ENCODE results near the gene SOHLH1.

The SOHLH1 gene

DNA sequence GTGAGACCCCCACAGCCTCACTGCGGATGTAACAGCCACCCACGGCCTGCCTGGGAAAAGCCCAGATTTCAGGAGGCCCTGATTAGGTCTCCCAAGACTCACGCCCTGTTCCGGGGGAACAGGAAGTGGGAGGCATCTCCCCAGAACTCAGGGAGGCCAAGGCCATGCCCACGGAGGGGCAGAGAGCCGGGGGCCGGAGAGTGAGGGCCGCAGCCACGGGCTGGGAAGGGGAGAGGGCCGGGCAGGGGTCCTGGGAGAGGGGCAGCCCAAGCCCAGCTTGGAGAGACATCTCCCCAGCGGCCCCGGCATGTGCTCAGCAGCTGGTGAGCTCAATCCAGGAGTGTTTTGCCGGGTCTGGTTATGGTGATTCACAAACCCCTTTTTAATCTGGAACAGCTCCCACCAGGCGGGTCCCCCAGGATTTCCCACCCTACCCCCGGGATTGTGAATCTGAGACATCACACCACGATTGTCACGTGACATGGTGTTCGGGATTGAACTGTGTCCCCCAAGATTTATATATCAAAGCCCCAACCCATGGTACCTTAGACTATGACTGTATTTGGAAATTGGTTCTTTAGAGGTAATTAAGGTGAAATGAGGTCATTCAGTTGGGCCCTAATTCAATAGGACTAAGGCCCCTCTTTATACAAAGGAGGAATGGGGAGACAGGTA lies 29.3 kb upstream of the SOHLH1 start:
- no peak for DNase-seq

DNA sequence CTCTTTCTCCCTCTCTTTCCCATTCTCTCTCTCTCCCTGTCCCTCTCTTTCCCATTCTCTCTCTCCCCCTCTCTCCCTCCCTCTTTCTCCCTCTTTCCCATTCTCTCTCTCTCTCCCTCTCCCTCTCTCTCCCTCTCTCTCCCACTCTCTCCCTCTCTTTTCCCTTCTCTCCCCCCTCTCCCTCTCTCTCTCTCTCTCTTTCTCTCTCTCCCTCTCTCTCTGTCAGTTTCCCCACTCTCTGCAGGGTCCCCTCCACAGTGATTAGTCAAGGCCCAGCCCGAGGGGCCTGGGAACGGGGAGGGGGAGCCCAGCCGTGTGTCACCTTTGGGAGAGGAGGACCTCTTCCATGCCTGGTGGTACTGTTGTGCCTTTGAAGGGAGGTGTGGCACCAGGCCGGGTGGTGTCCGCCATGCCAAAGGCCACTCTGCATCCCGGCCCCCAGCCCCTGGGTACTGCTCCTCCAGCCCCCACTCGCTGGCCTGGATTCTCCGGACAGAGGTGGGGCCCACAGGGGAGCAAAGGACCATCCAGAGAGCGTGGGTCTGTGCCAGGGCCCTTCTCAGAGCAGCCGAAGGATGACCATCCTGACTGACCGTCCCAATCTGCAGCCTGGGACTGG lies 28.1 kb upstream of the SOHLH1 start:
- DNase-seq: no peak

DNA sequence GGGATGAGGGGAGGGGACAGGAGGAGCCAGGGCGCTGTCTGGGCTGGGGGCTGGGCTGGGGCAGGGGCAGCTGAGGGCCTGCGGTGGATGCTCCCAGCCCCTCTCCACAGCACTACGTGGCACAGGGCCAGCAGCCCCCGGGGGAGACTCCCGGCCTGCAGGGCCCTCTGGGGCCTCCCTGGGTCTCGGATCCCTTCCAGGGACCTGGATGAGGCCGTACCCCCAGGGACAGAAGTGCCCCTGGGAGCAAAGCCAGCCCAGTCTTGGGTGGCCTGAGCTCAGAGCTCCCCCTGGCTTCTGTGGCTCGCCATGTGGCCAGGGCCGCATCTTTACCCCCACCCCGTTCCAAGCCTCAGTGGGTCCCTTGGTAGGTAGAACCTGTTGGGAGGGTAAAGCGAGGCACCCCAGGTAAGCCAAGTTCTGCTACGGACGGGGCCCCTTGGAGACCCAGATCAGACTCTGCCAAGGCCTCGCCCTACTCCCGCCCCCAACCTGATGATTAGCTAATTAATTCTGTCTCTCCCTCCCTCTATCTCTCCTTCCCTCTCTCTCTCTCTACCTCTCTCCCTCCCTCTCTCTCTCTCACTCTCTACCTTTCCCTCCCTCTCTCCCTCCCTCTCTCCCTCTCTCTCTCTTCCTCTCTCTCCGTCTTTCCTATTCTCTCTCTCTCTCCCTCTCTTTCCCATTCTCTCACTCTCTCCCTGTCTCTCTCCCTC lies 27.0 kb upstream of the SOHLH1 start:
- DNase-seq: no peak

DNA sequence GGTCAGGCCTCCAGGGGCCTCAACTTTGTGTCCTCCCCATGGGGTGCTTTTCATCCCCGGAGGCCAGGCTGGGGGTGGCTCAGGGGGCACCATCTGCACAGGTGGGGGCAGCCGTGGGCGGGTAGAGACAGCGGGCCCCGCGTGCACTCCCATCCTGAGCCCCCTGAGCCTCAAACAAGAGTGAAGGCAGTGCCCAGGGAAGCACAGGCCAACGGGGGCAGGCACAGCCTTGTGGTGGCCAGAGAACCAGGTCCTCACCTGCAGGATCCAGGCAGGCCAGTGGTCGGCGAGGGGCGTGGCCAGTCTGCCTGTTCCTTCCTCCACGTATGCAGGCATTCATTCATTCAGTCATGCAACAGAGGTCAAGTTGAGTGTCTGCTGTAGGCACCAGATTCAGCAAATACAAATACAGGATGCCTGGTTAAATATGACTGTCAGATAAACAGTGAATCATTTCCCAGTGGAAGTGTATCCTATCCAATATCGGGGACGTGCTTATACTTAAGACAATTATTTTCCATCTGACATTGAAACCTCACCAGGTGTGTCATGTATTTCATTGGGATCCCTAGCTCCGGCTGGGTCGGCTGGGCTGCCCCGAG lies 25.0 kb upstream of the SOHLH1 start:
- DNase-seq: no peak

DNA sequence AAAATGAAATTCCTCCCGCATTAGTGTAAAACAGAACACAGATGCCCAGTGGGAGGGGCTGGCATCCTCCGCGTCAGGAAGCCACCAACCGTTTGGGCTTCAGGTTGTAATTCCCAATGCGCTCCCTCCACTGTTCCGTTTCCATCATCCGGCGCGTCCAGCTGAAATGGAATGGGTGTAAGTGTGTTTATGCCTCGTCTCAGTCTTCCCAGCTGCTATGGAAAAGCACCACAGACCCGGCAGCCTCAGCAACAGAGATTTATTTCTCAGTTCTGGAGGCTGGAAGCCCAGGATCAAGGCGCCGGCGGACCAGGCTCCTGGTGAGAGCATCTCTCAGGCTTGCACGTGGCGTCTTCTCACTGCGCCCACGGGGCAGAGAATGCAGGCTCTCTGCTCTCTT lies 23.1 kb upstream of the SOHLH1 start:
- no peak for DNase-seq

DNA sequence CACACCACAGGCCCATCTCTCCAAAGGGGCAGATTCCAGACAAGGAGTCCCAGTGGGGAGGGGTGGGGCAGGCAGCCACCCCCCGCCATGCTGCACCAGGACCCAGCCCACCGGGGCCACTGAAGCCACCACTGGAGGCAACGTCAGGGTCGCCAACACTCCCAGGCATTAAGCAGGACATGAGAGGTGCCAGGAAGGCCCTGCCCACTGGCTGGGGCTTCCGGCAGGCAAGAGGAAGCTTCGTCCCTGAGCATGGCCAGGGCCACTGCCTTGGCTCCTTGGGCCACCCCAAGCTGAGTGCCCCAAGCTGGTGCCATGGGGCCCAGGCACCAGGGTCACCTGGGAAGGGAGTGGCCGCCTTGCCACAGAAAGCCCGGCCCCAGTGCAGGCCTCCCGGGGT lies 20.2 kb upstream of the SOHLH1 start:
- DNase-seq: no peak

DNA sequence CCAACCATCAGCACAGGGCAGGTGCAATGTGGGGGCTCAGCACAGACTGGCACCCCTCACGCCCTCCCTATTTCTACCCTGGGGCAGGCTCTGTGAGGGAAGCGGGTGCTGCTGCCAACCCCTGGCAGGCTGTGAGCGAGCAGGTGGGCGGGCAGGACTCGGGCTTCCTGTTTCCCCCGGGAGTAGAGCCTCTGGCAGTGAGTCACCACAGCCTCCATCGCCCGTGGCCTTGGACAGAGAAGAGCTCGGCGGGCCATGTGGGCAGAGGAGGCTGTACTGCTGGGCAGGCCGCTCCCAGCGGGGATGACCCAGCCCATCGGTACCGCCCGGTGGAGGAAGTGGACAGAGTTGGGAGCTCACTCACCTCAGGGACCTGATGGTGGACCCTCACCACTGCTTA lies 19.3 kb upstream of the SOHLH1 start:
- no peak for DNase-seq

DNA sequence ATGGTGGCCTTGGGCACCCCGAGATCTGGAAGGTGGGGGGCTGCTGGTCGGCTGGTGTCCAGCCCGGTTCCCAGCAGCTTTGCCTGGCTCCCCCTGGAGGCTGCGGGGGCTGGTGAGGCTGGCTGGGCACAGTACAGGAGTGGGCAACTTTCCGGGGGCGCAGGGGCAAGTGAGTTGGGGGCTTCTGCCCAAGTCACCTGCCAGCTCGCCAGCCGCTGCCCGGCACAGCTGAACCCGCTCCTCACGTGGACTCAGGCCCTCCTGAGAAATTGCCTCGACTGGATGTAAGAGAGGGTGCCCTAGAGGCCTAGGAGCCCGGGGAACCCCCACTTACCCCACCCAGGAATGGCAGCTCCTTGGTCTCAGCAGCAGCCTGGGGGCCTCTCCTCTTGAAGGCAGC lies 18.1 kb upstream of the SOHLH1 start:
- DNase-seq: no peak

DNA sequence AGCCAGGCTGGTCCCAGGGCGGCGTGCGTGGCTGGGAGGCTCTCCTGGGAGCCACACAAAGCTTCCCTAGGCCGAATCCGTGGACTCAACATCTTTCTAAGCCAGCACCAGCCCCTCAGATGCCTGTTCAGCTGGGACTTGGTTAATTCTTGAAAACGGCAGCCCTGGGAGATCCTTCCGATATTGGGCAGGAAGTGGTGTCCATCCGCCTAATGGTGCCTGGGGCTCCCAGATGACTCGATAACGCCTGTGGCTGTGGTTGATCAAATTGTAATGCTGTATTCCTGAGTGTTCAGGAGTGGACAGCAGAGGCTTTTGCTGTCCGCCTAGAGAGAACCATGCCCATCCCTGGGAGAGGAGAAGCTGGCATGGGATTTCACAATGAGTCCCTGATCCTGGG lies 16.8 kb upstream of the SOHLH1 start:
- no peak for DNase-seq

DNA sequence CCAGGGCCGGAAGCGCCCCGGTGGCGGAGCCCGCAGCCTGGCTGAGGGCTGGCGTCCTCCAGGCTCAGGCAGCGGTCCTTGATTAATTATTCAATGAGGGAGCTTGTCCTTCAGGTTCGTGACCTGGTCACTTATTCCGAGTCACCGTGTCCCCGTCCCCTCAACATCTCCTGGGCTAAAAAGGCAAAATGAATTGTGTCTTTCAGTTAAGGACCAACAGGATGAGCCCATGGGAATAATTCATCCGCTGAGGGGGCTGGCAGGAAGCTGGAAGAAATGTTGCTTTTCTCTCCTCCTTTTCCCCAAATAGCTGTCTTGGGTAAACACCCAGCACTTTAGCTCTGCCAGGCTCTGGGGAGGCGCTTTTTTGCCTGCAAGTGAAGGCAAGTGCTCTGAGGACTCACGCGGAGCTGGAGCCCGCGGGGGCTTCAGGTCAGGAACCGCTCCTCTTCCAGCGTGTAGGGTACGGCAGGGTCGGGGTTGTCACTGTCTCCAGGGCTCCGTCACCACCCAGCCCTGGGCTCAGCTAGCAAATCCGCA lies 15.8 kb upstream of the SOHLH1 start:
- DNase-seq: no peak

DNA sequence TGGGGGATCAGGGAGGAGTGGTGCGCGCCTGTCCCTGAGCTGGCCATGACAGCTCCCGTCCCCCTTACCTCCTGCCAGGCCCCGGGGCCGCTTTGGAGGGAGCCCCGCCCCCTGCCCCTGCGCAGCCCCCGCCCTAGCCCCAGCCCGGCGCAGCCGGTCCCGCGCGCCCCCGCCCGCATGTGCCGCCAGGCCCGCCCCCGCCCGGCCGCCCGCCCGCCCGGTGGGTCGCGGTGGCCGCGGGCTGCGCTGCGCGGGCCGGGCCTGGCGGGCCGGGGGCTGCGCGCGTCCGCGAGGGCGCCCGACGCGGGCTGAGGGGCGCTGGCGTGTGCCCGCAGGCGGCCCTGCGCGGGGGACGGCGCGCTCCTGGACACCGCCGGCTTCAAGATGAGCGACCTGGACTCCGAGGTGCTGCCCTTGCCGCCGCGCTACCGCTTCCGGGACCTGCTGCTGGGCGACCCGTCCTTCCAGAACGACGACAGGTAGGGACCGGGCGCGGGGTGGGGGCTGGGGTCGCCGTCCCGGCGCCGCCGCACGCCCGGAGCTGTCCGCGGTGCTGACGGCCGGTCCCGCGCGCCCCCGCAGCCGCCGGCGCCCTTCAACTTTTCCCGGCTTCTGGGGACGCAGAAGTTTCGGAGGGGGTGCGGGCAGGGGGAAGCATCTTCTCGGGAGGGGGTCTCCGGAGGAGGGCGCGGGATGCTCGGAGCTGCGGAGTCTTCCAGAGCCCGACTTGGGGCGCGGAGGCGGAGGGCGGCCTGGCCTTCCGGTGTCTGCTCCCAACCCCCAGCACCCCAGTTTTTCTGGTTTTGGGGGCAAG lies 15.2 kb upstream of the SOHLH1 start:
- DNase-seq: no peak

DNA sequence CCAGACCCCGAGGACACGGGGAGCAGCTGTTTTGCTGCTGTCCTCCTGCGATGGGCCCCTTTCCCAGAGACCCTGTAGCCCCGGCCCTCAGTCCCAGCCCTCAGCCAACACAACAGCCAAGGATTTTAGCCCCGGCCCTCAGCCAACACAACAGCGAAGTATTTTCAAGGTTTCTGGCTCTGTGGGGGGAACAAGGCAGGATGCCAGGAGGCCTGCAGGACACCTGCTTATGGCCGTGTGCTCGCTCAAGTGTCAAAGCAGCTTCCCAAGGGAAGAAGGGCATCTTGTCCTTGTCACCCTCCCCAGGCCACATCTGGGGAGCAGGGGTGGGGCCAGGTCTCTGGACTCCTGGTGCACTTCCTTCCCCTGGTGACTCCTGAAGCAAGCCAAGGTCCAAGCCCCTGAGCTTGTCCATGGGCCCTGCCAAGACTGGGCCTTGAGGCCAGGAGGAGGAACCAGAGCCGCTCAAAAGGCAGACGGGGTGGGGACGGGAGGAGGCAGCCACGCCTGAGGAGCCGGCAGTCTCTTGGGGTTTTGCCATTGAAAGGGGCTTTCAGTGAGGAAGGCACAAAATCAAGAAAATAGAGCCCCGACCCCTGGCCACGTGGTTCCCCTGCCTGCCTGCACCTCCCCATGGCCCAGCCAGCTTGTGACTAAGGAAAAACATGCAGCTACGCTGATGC lies 13.5 kb upstream of the SOHLH1 start:
- DNase-seq: no peak

DNA sequence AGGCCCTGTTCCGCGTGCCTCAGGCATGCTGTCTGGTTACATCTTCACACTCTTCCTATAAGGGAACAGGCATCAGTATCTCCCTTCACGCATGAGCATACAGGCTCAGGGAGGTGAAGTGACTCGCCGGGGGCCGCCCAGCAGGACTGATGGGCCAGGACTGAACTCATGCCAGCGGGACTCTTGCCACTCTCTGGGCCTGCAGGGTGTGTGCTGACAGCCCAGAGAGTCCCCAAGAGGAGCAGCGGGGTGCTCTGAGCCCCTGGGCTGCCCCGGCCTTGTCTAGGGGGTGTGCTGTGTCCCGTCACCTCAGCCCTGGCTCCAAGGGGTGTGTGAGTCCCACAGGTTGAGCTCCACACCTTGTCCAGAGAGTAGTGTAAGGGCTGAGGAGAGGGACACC lies 12.6 kb upstream of the SOHLH1 start:
- DNase-seq: no peak

DNA sequence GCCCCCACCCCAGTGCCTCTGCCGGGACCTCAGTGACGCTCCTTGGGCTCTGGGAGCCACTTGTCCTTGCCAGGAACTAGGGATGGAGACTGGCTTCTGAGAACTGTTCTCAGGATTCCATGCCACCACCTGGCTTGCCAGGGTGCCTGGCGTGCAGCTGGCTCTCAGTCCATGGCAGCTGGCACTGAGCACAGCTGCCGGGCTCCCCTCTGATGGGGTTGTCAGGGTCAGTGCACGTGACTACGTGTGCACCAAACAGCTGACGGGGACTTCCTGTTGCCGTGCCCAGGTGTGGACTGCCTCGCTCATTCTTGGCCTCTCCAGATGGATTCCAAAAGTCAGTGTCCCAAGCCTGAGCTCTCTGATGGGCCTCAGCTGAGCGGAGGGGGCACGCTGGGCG lies 12.1 kb upstream of the SOHLH1 start:
- DNase-seq: no peak

DNA sequence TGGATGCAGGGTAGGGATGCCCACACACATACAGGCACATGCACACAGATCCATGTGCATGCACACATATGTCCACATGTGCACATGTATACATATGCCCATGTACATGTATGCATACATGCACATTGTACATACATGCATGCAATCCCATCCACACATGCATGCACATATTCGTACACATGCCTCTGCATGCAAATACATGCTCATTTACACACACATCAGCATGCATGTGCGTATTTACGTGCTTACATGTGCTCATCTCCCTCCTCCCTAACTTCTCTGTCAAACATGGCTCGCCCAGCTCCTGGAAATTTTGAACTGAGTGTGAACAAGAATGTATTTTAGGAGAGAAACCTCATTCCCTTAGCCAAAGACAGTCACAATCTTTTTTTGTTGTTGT lies 8.9 kb upstream of the SOHLH1 start:
- no peak for DNase-seq

DNA sequence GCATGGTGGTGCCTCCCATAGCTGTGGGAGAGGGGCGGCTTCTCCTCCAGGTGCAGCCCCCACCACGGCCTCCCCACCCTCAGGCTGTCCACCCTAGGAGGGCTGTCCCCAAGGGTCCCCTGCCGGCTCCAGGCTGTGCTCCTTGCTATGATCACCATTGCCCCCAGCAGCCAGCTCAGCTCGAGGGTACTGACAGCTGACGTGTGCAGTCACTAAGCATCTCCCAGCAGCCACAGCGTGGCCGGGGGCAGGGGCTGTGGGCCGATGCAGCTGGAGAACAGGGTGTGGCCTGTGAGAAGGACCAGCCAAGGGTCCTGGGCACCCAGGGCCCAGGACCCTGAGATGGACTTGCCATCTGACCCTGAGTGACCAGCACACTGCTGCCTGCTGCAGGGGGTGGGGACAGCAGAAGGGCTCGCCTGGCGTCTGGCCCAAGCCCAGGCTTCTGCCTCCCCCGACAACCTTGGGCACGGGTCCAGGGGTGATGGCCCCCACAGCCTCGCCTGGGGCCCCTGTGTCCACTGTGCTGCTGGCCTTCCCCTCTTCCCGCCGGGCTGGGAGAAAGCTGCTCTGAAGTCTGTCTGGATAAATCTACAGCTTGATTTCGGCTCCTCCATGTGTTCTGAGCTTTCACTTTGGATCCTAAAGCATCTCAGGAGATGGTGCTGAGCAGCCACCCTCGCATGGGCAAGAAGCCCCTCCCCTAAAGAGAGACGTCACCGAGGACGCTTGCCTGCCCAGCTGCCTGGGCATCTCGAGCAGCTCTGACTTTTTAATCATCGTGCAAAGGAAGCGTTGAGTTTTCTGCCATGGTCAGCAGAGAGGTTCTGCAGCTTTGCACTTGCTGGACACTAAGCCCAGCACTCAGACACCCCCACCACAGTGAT lies 8.2 kb upstream of the SOHLH1 start:
- DNase-seq: no peak

DNA sequence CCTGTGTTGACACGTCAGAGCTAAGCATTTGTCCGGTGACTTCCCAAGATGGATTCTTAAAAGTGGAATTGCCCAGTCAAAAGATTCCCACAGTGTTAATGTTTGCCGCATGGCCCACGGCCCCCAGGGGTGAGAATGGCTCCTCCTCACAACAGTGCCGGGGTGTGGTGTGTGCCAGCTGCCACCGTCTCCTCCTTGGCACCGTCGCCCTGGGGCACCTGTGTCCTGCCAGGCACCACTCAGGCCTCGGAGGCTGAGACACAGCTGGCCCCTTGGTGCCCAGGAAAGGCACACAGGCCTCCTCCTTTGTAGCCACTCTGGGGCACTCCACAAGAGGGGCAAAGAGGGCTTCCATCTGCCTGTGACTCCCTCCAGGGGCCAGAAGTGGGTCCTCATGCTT lies 7.0 kb upstream of the SOHLH1 start:
- DNase-seq: no peak

DNA sequence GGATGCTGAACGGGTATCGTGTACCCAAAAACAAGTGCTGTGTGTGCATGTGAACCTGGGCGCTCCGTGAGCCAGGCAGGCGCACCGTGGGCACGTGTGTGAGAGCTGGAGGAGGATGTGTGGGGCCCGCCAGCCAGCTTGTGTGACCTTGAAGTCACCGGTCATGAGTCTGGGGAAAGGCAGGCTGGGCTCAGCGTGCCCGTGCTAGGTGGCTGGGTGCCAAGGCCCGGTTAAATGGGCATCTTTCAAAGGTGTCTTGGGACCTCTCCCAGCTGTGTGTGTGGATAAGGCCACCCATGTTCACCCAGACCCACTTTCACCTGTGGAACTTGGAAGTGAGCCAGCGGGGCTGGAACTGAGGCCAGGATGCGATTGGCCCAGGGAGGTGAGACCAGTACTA lies 6.1 kb upstream of the SOHLH1 start:
- no peak for DNase-seq

DNA sequence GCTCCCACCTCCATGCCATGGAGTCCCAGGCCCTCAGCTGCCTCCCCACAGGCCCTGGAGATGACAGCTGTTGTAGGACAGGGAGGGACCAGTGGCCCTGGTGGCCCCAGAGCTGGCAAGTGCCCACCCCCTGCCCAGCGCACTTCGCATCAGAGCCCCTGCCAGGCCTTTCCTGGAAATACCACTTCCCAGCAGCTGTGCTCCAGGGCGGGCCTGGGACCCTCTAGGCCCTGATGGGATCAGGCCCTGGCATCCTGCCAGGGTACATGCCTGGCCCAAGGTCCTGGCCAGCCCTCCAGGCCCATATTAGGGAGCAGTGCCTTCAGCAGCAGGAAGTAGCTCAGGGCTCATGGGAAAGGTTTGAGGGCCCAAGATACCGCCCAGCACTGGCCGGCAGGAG lies 5.2 kb upstream of the SOHLH1 start:
- no peak for DNase-seq

DNA sequence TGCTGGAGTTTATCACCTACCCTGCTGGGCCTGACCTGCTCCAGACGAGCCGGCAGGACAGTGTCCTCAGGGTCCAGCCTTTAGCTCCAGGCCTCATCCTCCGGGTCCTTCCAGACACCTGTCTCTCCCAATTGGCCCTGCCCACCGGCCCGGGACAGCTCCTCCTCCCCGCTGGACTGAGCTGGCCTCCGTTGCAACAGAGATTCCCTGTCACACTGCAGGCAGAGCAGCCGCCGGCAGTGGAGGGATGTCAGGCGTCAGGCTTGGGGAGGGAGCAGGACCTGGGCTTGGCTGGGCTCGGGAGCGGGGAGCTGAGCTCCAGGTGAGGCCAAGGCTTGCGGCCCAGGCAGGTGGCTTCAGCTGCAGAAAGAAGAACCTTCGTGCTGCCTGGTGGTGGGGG lies 4.4 kb upstream of the SOHLH1 start:
- DNase-seq: no peak

All from NCI-H187 (cell line).